ENCODE results near the gene SERPINH1. TPM values are rescaled to one million over a fixed set of nuclear protein-coding genes. Genes with fewer than 3 reads are reported as not detected.

Gene SERPINH1
- total RNA-seq, 1 donor from 2014 or later, result 4.5 TPM

DNA sequence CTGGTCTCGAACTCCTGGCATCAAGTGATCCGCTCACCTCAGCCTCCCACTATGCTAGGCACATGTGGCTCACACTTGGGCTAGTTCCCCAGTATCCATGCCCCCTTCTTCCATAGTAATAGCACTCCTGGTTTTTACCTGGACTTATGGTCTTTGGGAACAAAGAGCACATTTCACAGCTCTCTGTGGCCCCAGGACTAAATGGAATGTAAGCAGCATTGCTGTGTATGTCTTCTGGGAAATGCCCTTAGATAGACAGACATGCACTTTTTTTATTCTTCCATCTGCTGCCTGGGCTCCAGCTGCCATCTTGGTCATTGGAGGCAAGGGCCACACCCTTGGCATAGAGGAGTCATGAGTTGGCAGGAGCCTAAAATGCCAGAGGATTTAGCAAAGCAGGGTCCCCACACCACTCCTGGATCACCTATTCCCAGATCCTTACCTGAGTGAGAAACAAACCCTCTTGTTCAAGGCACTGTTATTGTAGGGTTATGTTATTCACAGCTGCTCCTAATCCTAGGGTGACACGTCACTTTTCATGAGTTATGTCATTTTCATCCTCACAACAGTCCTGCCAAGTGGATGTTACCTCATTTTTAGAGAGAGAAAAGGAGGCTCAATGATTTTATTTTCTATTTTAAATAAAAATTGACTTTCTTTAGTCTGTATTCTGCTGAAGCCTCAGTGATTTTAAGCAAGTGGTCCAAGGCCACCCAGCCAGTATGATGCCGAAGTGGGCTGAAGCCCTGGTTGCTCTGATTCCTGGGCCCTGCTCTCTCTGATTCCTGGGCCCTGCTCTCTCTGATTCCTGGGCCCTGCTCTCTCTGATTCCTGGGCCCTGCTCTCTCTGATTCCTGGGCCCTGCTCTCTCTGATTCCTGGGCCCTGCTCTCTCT, 20.6 kb upstream of the SERPINH1 start:
- H3K9me3 Mint-ChIP-seq, result no peaks in the 10 kb centered on the region
- ATAC-seq (ENCODE audit: low read depth) (no peak), DNase-seq (no peak)
- H3K27ac Mint-ChIP-seq, result no peak overlapping the region
- peaks cover 23% of the 10 kb centered on the region for H3K4me1 Mint-ChIP-seq
- CTCF ChIA-PET, result no interaction called here
- peaks cover 13% of the 10 kb centered on the region for H3K27me3 Mint-ChIP-seq
- TF ChIP-seq, protein P1, sequence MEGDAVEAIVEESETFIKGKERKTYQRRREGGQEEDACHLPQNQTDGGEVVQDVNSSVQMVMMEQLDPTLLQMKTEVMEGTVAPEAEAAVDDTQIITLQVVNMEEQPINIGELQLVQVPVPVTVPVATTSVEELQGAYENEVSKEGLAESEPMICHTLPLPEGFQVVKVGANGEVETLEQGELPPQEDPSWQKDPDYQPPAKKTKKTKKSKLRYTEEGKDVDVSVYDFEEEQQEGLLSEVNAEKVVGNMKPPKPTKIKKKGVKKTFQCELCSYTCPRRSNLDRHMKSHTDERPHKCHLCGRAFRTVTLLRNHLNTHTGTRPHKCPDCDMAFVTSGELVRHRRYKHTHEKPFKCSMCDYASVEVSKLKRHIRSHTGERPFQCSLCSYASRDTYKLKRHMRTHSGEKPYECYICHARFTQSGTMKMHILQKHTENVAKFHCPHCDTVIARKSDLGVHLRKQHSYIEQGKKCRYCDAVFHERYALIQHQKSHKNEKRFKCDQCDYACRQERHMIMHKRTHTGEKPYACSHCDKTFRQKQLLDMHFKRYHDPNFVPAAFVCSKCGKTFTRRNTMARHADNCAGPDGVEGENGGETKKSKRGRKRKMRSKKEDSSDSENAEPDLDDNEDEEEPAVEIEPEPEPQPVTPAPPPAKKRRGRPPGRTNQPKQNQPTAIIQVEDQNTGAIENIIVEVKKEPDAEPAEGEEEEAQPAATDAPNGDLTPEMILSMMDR (IDR thresholded peaks at IDR 0.05), result no peak
- intact Hi-C loops (cut with micrococcal nuclease), result no loop called here
- no peak overlapping the region for H3K4me3 Mint-ChIP-seq
- H3K36me3 Mint-ChIP-seq (ENCODE audit: low read depth), result no peaks in the 10 kb centered on the region
- POLR2A ChIA-PET, result interaction anchor here (0.6 kb wide), 2 partner anchors 29 to 1052 kb away, joined by 3 to 4 read pairs; no protein-coding TSS in a partner anchor

DNA sequence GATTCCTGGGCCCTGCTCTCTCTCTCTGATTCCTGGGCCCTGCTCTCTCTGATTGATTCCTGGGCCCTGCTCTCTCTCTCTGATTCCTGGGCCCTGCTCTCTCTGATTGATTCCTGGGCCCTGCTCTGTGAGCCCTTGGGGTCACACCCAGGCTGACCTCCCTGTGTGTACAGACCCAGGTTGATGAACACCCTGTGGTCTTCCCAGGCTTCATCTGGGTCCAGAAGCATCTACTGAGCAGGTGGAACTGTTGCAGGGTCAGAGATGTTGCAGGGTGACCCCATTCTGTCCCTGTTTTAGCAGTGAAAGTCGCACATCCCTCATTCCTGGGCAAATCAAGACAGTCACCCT, 20.0 kb upstream of the SERPINH1 start:
- ChIA-PET POLR2A (no interaction called here), CTCF (no interaction called here)
- no peaks in the 10 kb centered on the region for H3K9me3 Mint-ChIP-seq
- intact Hi-C loops (cut with micrococcal nuclease), result no loop called here
- H3K27me3 Mint-ChIP-seq, result peaks cover 15% of the 10 kb centered on the region
- TF ChIP-seq, protein P1 (IDR thresholded peaks at IDR 0.05), result no peak
- ATAC-seq (ENCODE audit: low read depth) (no peak), DNase-seq (no peak)
- H3K4me1 Mint-ChIP-seq, result peaks cover 17% of the 10 kb centered on the region
- no peak overlapping the region for H3K27ac Mint-ChIP-seq
- H3K36me3 Mint-ChIP-seq (ENCODE audit: low read depth), result no peaks in the 10 kb centered on the region
- H3K4me3 Mint-ChIP-seq, result no peak overlapping the region

DNA sequence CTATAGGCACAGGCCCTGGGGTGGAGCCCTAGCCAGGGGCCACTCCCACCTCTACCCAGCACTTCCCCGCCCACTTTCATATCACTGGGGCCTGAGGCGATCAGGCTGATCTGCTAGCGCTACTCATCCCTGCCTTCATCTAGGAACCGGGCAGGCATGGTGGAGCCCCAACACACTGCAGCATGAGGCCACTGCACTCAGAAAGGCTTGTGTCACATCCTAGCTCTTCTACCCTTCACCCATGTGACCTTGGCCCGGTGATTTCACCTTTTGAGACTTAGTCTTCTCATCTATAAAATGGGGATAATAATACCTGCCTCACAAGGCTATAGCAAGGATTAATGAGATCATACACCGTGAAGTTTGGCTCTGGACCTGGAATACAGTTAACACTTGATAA, 18.2 kb upstream of the SERPINH1 start:
- intact Hi-C loops (cut with micrococcal nuclease), result no loop called here
- H3K4me3 Mint-ChIP-seq, result no peak overlapping the region
- CTCF ChIA-PET, result interaction anchor here (1.1 kb wide), 1 partner anchor 99 kb away, joined by 3 read pairs; no protein-coding TSS in a partner anchor
- H3K36me3 Mint-ChIP-seq (ENCODE audit: low read depth), result no peaks in the 10 kb centered on the region
- peaks cover 17% of the 10 kb centered on the region for H3K27me3 Mint-ChIP-seq
- ATAC-seq (ENCODE audit: low read depth) (peak; percentile 34), DNase-seq (no peak)
- POLR2A ChIA-PET, result no interaction called here
- no peaks in the 10 kb centered on the region for H3K4me1 Mint-ChIP-seq
- no peak overlapping the region for H3K27ac Mint-ChIP-seq
- no peaks in the 10 kb centered on the region for H3K9me3 Mint-ChIP-seq
- TF ChIP-seq, protein P1 (IDR thresholded peaks at IDR 0.05), result no peak

DNA sequence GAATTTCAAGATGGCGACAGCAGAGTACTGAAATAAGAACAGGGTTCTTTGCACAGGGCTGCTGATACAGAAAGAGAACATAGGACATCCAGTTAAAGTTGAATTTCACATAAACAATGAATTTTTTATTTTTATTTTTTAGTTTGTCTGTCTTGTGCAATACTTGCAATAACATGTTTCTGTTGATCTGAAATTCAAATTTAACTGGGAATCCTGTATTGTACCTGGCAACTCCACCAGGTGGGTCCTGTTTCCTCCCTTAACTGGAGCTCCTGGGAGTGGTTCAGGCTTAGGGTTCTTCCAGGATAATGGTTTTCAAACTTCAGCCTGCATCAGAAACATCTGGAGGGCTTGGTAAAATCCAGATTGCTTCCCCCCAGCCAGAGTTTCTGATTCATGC, 14.9 kb upstream of the SERPINH1 start:
- no peaks in the 10 kb centered on the region for H3K36me3 Mint-ChIP-seq (ENCODE audit: low read depth)
- DNase-seq (no peak), ATAC-seq (ENCODE audit: low read depth) (no peak)
- H3K27me3 Mint-ChIP-seq, result peaks cover 17% of the 10 kb centered on the region
- H3K4me3 Mint-ChIP-seq, result no peak overlapping the region
- intact Hi-C loops (cut with micrococcal nuclease), result loop anchor here (1.0 to 5.0 kb wide), 8 partner anchors 50 to 771 kb away; partner anchors contain the start of genes DGAT2 and MAP6
- TF ChIP-seq, protein P1 (IDR thresholded peaks at IDR 0.05), result no peak
- no peak overlapping the region for H3K27ac Mint-ChIP-seq
- no peaks in the 10 kb centered on the region for H3K9me3 Mint-ChIP-seq
- no peaks in the 10 kb centered on the region for H3K4me1 Mint-ChIP-seq
- ChIA-PET POLR2A (no interaction called here), CTCF (no interaction called here)

DNA sequence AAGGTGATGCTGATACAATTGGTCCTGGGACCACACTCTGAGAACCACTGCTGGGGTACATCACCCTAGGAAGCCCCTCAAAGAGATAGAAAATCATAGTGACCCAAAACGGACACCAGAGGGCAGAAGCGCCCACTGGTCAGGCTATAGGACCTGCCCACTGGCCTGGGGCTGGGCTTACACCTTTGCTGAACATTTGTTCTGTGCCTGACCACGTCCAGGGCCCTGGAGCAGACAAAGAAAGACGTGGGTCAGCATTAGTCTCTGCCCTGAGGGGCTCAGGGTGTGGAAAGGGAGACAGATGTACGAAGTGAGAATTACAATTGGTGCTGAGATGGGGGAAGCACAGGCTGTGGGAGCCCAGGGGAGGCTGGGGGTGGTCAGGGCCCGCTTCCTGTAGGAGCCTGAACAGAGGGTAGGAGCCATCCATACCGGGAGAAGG, 14.4 kb upstream of the SERPINH1 start:
- Mint-ChIP-seq H3K36me3 (ENCODE audit: low read depth) (no peaks in the 10 kb centered on the region), H3K4me1 (no peaks in the 10 kb centered on the region), H3K4me3 (no peak overlapping the region), H3K9me3 (no peaks in the 10 kb centered on the region), H3K27ac (no peak overlapping the region), H3K27me3 (peaks cover 17% of the 10 kb centered on the region)
- DNase-seq (no peak), ATAC-seq (ENCODE audit: low read depth) (peak; percentile 61)
- ChIA-PET CTCF (interaction anchor here (1.2 kb wide), 1 partner anchor 320 kb away, joined by 4 read pairs; no protein-coding TSS in a partner anchor), POLR2A (no interaction called here)
- TF ChIP-seq, protein P1 (IDR thresholded peaks at IDR 0.05), result no peak
- intact Hi-C loops (cut with micrococcal nuclease), result loop anchor here (1.0 to 5.0 kb wide), 8 partner anchors 50 to 771 kb away; partner anchors contain the start of genes DGAT2 and MAP6

Measured in activated B cell treated with CpG ODN at 0.5 μM for 24 hours (primary cell).